Left colon (tissue), 2 donors: ENCODE measurements around the gene TAF1B. TPM values are rescaled to one million over a fixed set of nuclear protein-coding genes. Genes with fewer than 3 reads are reported as not detected.

Source experiments
- total RNA-seq, 2 donors: library from RNA; stranded (reverse); fragmentation: NEBNext Ultra II Directional; extraction: Animal tissue kit (Norgen Biotek cat#: 25700); gene quantifications; one replicate each; pipeline ENCODE4 v1.2.1, GENCODE V29; 2021
- donor health status: DM: no; HTN: no; CAD: no.
- donor health status: DM: yes; HTN: yes; CAD: no.

TAF1B gene
- total RNA-seq, 2 donors from 2014 or later: 9.0 to 11.9 TPM

Other genes starting within 250 kb of the TAF1B start
- 100 to 1,000 TPM; 163 to 227 TPM for gene YWHAQ, start 212.5 kb upstream of the TAF1B start, total RNA-seq
- gene GRHL1, start 108.2 kb downstream of the TAF1B start, total RNA-seq: 1 to 10 TPM; 2.3 TPM
- gene KLF11, start 200.1 kb downstream of the TAF1B start, total RNA-seq: 10 to 100 TPM in 1 of 2 donors, 1 to 10 TPM in 1; 9.7 to 10.2 TPM
- 1 to 10 TPM in 1 of 2 donors, under 1 TPM in 1; 0.37 to 1.6 TPM for gene CYS1, start 236.9 kb downstream of the TAF1B start, total RNA-seq